GM12878 (cell line): Measurements from ENCODE around the gene AKAP5. TPM values are rescaled to one million over a fixed set of nuclear protein-coding genes. Genes with fewer than 3 reads are reported as not detected.

Experiments
- GABPA ChIP-seq: IDR thresholded peaks from 2 replicates; pipeline ENCODE4 v1.6.1; 2014; ENCODE audit warnings: antibody characterized with exemption, low read depth, mild to moderate bottlenecking, inconsistent platforms
- PAX5 ChIP-seq: IDR thresholded peaks from 2 replicates; pipeline ENCODE4 v1.6.1; 2011; ENCODE audit warnings: low read depth, low read length, borderline replicate concordance
- PAX8 ChIP-seq: fragments of 450-650 bp; IDR thresholded peaks from 2 replicates; pipeline ENCODE4 v1.6.1; 2017; ENCODE audit warnings: mild to moderate bottlenecking, moderate library complexity
- TAF1 ChIP-seq: IDR thresholded peaks from 2 replicates; pipeline ENCODE4 v1.6.1; 2011; ENCODE audit warnings: mild to moderate bottlenecking, low read depth, low read length, borderline replicate concordance
- ZNF384 ChIP-seq: IDR thresholded peaks from 2 replicates; pipeline ENCODE4 v1.6.1; 2012; ENCODE audit warnings: low read depth, mild to moderate bottlenecking, low read length, improper control_type of control experiment, borderline replicate concordance
- polyA plus RNA-seq, 11 experiments: library from polyadenylated mRNA; depleted of rRNA in 4 of 11; unstranded in 6 of 11; stranded (reverse) in 5 of 11; fragments of >200 nt; fragmentation: Nextera tagmentation in 4 of 11; fragmentation: Illumina TruSeq in 1 of 11; extraction: Ambion mirVana in 4 of 11; extraction: Trizol in 1 of 11; gene quantifications; 1 replicate in 1 of 11; 2 replicates in 10 of 11; pipeline versions ENCODE4 v1.2.1 to v1.2.3, GENCODE V29; 2011 to 2016; ENCODE audit warnings: inconsistent platforms in 2 of 11, missing spikeins in 2 of 11, low read depth in 1 of 11
- total RNA-seq, 4 experiments: library from RNA; depleted of rRNA in 3 of 4; stranded (reverse); fragments of >200 nt in 3 of 4; fragmentation: Illumina TruSeq in 1 of 4; extraction: Trizol in 1 of 4; gene quantifications; 2 replicates each; pipeline versions ENCODE4 v1.2.1 to v1.2.3, GENCODE V29; 2013 to 2021
- TF ChIP-seq, protein P1 (sequence below): fragments of 450-650 bp; IDR thresholded peaks from 2 replicates; pipeline ENCODE4 v1.6.1; 2018; ENCODE audit warnings: mild to moderate bottlenecking, low read depth, moderate library complexity; ENCODE audit not compliant: partially characterized antibody
- TF ChIP-seq, protein P2 (sequence below): fragments of 450-650 bp; IDR thresholded peaks from 2 replicates; pipeline ENCODE4 v1.6.1; 2017; ENCODE audit warnings: low read depth, mild to moderate bottlenecking, moderate library complexity
- TF ChIP-seq, protein P3 (sequence below): IDR thresholded peaks from 2 replicates; pipeline ENCODE4 v1.6.1; 2011; ENCODE audit warnings: low read depth, low read length, improper control_type of control experiment, borderline replicate concordance
- TF ChIP-seq, protein P4 (sequence below): fragments of 150-350 bp; IDR thresholded peaks from 2 replicates; pipeline ENCODE4 v1.6.1; 2014; ENCODE audit warnings: mild to moderate bottlenecking, low read depth, low read length
- TF ChIP-seq, protein P5 (sequence below): fragments of 450-650 bp; IDR thresholded peaks from 2 replicates; pipeline ENCODE4 v1.6.1; 2017; ENCODE audit warnings: mild to moderate bottlenecking, moderate library complexity

Gene AKAP5
- total and polyA plus RNA-seq, 10 of the 15 experiments (the other 5 are each of a cell fraction or from before 2014, with no cell fraction given): 0.45 to 5.1 (median 1.7) TPM

DNA sequence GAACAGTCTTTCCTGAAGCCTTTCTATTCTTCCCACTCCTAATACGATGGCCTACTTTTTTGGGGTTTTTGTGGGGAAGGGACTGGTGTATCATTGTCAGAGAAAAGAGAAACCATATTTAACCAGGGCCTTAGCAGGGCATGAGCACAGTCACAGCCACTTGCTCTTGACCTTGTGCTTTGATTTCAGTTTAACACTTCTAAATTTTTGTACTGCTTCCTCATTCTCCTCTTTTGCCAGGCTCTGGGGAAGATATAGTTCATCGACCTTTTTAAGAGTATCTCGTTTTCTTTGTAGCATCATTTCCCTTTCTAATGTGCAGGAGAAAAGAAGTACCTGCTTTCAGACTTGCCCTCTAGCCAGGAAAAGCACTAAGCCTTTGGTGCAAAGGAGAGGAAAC is 41.4 kb downstream of the AKAP5 start (continued):
- TF ChIP-seq, protein P1, sequence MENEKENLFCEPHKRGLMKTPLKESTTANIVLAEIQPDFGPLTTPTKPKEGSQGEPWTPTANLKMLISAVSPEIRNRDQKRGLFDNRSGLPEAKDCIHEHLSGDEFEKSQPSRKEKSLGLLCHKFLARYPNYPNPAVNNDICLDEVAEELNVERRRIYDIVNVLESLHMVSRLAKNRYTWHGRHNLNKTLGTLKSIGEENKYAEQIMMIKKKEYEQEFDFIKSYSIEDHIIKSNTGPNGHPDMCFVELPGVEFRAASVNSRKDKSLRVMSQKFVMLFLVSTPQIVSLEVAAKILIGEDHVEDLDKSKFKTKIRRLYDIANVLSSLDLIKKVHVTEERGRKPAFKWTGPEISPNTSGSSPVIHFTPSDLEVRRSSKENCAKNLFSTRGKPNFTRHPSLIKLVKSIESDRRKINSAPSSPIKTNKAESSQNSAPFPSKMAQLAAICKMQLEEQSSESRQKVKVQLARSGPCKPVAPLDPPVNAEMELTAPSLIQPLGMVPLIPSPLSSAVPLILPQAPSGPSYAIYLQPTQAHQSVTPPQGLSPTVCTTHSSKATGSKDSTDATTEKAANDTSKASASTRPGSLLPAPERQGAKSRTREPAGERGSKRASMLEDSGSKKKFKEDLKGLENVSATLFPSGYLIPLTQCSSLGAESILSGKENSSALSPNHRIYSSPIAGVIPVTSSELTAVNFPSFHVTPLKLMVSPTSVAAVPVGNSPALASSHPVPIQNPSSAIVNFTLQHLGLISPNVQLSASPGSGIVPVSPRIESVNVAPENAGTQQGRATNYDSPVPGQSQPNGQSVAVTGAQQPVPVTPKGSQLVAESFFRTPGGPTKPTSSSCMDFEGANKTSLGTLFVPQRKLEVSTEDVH: no peak
- TF ChIP-seq ZNF384: no peak
- TF ChIP-seq, protein P2, sequence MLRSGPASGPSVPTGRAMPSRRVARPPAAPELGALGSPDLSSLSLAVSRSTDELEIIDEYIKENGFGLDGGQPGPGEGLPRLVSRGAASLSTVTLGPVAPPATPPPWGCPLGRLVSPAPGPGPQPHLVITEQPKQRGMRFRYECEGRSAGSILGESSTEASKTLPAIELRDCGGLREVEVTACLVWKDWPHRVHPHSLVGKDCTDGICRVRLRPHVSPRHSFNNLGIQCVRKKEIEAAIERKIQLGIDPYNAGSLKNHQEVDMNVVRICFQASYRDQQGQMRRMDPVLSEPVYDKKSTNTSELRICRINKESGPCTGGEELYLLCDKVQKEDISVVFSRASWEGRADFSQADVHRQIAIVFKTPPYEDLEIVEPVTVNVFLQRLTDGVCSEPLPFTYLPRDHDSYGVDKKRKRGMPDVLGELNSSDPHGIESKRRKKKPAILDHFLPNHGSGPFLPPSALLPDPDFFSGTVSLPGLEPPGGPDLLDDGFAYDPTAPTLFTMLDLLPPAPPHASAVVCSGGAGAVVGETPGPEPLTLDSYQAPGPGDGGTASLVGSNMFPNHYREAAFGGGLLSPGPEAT: no peak
- TF ChIP-seq, protein P3, sequence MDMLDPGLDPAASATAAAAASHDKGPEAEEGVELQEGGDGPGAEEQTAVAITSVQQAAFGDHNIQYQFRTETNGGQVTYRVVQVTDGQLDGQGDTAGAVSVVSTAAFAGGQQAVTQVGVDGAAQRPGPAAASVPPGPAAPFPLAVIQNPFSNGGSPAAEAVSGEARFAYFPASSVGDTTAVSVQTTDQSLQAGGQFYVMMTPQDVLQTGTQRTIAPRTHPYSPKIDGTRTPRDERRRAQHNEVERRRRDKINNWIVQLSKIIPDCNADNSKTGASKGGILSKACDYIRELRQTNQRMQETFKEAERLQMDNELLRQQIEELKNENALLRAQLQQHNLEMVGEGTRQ: no peak
- no peak for TF ChIP-seq TAF1
- TF ChIP-seq, protein P4, sequence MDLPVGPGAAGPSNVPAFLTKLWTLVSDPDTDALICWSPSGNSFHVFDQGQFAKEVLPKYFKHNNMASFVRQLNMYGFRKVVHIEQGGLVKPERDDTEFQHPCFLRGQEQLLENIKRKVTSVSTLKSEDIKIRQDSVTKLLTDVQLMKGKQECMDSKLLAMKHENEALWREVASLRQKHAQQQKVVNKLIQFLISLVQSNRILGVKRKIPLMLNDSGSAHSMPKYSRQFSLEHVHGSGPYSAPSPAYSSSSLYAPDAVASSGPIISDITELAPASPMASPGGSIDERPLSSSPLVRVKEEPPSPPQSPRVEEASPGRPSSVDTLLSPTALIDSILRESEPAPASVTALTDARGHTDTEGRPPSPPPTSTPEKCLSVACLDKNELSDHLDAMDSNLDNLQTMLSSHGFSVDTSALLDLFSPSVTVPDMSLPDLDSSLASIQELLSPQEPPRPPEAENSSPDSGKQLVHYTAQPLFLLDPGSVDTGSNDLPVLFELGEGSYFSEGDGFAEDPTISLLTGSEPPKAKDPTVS: no peak
- TF ChIP-seq, protein P5, sequence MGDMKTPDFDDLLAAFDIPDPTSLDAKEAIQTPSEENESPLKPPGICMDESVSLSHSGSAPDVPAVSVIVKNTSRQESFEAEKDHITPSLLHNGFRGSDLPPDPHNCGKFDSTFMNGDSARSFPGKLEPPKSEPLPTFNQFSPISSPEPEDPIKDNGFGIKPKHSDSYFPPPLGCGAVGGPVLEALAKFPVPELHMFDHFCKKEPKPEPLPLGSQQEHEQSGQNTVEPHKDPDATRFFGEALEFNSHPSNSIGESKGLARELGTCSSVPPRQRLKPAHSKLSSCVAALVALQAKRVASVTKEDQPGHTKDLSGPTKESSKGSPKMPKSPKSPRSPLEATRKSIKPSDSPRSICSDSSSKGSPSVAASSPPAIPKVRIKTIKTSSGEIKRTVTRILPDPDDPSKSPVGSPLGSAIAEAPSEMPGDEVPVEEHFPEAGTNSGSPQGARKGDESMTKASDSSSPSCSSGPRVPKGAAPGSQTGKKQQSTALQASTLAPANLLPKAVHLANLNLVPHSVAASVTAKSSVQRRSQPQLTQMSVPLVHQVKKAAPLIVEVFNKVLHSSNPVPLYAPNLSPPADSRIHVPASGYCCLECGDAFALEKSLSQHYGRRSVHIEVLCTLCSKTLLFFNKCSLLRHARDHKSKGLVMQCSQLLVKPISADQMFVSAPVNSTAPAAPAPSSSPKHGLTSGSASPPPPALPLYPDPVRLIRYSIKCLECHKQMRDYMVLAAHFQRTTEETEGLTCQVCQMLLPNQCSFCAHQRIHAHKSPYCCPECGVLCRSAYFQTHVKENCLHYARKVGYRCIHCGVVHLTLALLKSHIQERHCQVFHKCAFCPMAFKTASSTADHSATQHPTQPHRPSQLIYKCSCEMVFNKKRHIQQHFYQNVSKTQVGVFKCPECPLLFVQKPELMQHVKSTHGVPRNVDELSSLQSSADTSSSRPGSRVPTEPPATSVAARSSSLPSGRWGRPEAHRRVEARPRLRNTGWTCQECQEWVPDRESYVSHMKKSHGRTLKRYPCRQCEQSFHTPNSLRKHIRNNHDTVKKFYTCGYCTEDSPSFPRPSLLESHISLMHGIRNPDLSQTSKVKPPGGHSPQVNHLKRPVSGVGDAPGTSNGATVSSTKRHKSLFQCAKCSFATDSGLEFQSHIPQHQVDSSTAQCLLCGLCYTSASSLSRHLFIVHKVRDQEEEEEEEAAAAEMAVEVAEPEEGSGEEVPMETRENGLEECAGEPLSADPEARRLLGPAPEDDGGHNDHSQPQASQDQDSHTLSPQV: no peak
- TF ChIP-seq PAX5: no peak
- TF ChIP-seq GABPA: no peak
- no peak for TF ChIP-seq PAX8
